ENCODE data around the gene GSN. TPM values are rescaled to one million over a fixed set of nuclear protein-coding genes. Genes with fewer than 3 reads are reported as not detected.

Gene GSN
- total RNA-seq, 1 experiment from 2014 or later, result 28.4 TPM

DNA sequence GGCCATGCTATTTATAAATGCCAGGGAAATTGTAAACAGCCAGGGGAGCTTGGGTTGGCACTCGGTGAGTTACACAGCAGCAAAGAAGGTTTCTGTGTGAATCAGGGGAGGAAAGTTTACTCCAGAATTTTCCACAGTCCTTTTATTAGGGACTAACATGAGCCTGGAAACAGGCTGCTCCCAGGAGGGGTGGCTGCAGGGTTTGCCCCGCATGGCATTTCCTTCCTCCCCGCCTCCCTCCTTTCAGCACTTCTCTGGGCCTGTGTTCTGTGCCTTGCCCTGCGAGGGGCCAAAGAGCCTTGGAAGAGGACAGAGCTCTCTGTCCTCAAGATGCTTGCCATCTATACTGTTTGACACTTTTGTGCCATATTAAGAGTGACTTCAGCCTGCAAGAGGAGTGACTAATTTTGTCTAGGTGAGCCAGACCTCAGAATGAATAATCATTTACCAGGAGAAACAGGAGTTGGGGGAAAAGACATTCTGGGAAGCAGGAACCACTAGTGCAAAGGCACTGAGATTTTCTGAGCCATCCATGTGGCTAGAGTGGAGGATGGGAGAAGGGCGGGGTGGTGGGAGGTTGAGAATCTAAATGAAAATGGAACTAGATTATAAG, 1.8 kb downstream of the GSN start:
- BruUV-seq (replicated peaks), result no TSS peak
- H3K36me3 ChIP-seq (ENCODE audit: insufficient read depth, low read length, poor library complexity, severe bottlenecking), result no peaks in the 10 kb centered on the region

GRCh38 chr9:121271368-121272341, 3.7 kb downstream of the GSN start:
- H3K4me3 ChIP-seq (ENCODE audit: low read depth, low read length, poor library complexity, severe bottlenecking), result no peak overlapping the region
- H3K36me3 ChIP-seq (ENCODE audit: insufficient read depth, low read length, poor library complexity, severe bottlenecking), result no peaks in the 10 kb centered on the region
- intact Hi-C loops (cut with micrococcal nuclease; ENCODE audit: unreplicated experiment), result no loop called here
- ChIA-PET CTCF (no interaction called here), POLR2A (ENCODE audit: low non-redundant PET) (no interaction called here)
- no peak overlapping the region for H3K27ac ChIP-seq (ENCODE audit: low read depth, low read length, poor library complexity, severe bottlenecking)
- no peak for DNase-seq (ENCODE audit: low spot score)
- peaks cover 19% of the 10 kb centered on the region for H3K4me1 ChIP-seq (ENCODE audit: insufficient read depth, low read length, poor library complexity, severe bottlenecking)
- no peak for TF ChIP-seq EZH2 (IDR thresholded peaks at IDR 0.05; ENCODE audit: borderline replicate concordance, low read depth, low read length, poor library complexity, severe bottlenecking)
- TF ChIP-seq, protein P1, sequence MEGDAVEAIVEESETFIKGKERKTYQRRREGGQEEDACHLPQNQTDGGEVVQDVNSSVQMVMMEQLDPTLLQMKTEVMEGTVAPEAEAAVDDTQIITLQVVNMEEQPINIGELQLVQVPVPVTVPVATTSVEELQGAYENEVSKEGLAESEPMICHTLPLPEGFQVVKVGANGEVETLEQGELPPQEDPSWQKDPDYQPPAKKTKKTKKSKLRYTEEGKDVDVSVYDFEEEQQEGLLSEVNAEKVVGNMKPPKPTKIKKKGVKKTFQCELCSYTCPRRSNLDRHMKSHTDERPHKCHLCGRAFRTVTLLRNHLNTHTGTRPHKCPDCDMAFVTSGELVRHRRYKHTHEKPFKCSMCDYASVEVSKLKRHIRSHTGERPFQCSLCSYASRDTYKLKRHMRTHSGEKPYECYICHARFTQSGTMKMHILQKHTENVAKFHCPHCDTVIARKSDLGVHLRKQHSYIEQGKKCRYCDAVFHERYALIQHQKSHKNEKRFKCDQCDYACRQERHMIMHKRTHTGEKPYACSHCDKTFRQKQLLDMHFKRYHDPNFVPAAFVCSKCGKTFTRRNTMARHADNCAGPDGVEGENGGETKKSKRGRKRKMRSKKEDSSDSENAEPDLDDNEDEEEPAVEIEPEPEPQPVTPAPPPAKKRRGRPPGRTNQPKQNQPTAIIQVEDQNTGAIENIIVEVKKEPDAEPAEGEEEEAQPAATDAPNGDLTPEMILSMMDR (conservative IDR thresholded peaks at IDR 0.05; ENCODE audit: low read depth, low read length), result no peak
- no TSS peak for BruUV-seq (replicated peaks)
- H3K27me3 ChIP-seq (replicated peaks; ENCODE audit: insufficient read depth, low read depth, low read length, poor library complexity), result no peaks in the 10 kb centered on the region
- no peaks in the 10 kb centered on the region for H3K9me3 ChIP-seq (ENCODE audit: low read depth, low read length, poor library complexity, severe bottlenecking)

More for the DNA sequence above, 1.8 kb downstream of the GSN start:
- peak overlapping the region; percentile 73 for H3K4me3 ChIP-seq (ENCODE audit: low read depth, low read length, poor library complexity, severe bottlenecking)
- H3K9me3 ChIP-seq (ENCODE audit: low read depth, low read length, poor library complexity, severe bottlenecking), result no peaks in the 10 kb centered on the region
- H3K27me3 ChIP-seq (replicated peaks; ENCODE audit: insufficient read depth, low read depth, low read length, poor library complexity), result no peaks in the 10 kb centered on the region
- no peak for DNase-seq (ENCODE audit: low spot score)
- TF ChIP-seq EZH2 (IDR thresholded peaks at IDR 0.05; ENCODE audit: borderline replicate concordance, low read depth, low read length, poor library complexity, severe bottlenecking), result no peak
- TF ChIP-seq, protein P1 (conservative IDR thresholded peaks at IDR 0.05; ENCODE audit: low read depth, low read length), result no peak
- H3K27ac ChIP-seq (ENCODE audit: low read depth, low read length, poor library complexity, severe bottlenecking), result no peak overlapping the region
- POLR2A ChIA-PET (ENCODE audit: low non-redundant PET), result no interaction called here
- peaks cover 19% of the 10 kb centered on the region for H3K4me1 ChIP-seq (ENCODE audit: insufficient read depth, low read length, poor library complexity, severe bottlenecking)
- CTCF ChIA-PET, result interaction anchor here (2.3 kb wide), 1 partner anchor 9 kb away, joined by 10 read pairs; no protein-coding TSS in a partner anchor
- intact Hi-C loops (cut with micrococcal nuclease; ENCODE audit: unreplicated experiment), result loop anchor here (5.0 kb wide), 1 partner anchor 42 kb away; no protein-coding TSS in a partner anchor

DNA sequence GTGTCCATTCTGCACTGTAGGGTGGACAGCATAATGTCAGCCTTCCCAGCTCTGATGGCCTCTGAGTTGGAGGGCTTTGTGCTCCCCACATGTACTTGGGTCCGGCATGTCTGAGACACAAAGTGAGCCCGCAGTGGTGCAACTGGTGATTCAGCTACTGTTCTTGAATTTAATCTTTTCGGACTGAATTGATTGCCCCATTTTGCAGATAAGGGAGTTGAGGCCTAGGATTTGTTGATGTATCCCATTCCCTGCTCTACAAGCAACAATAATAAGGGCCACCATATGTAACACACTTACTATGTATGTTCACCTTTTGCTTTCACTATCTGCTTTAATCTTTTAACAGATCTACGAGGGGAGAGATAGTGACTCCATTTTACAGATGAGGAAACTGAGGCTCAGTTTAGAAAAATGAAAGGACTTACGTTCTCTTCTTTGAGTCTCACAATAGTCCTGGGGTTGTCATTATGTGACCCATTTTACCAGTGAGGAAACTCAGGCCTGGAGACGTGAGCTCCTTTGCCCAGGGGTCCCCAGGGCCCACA, 4.5 kb downstream of the GSN start:
- Histone ChIP-seq H3K27ac (ENCODE audit: low read depth, low read length, poor library complexity, severe bottlenecking) (no peak overlapping the region), H3K4me3 (ENCODE audit: low read depth, low read length, poor library complexity, severe bottlenecking) (no peak overlapping the region), H3K9me3 (ENCODE audit: low read depth, low read length, poor library complexity, severe bottlenecking) (no peaks in the 10 kb centered on the region), H3K36me3 (ENCODE audit: insufficient read depth, low read length, poor library complexity, severe bottlenecking) (no peaks in the 10 kb centered on the region), H3K27me3 (replicated peaks; ENCODE audit: insufficient read depth, low read depth, low read length, poor library complexity) (no peaks in the 10 kb centered on the region), H3K4me1 (ENCODE audit: insufficient read depth, low read length, poor library complexity, severe bottlenecking) (peaks cover 16% of the 10 kb centered on the region)
- DNase-seq (ENCODE audit: low spot score), result no peak
- intact Hi-C loops (cut with micrococcal nuclease; ENCODE audit: unreplicated experiment), result no loop called here
- TF ChIP-seq EZH2 (IDR thresholded peaks at IDR 0.05; ENCODE audit: borderline replicate concordance, low read depth, low read length, poor library complexity, severe bottlenecking), result no peak
- TF ChIP-seq, protein P1 (conservative IDR thresholded peaks at IDR 0.05; ENCODE audit: low read depth, low read length), result no peak
- BruUV-seq (replicated peaks), result no TSS peak
- POLR2A ChIA-PET (ENCODE audit: low non-redundant PET), result no interaction called here
- CTCF ChIA-PET, result no interaction called here

Measured in A673 (cell line).